Tibial artery (tissue), 4 donors: ENCODE measurements around the gene TMEM229B.

Experiments used
- DNase-seq, 2 donors: peaks; one replicate each; pipeline ENCODE4 v3.0.0-alpha.2; 2019
- H3K27ac ChIP-seq, 2 donors: fragments of 200-600 bp; sonication (generic) in 1 of 2; 1 replicate in 1 of 2; 2 replicates in 1 of 2; pipeline ENCODE4 v1.5.1; 2018 to 2019; ENCODE audit warnings: mild to moderate bottlenecking in 1 of 2
- H3K27me3 ChIP-seq, 2 donors: fragments of 200-600 bp; sonication (generic) in 1 of 2; one replicate each; pipeline versions ENCODE4 v1.5.1 to v1.6.0; 2016 to 2019
- H3K36me3 ChIP-seq, 3 donors: fragments of 200-600 bp; sonication (generic) in 2 of 3; one replicate each; pipeline ENCODE4 v1.5.1; 2016 to 2019; ENCODE audit warnings: mild to moderate bottlenecking in 2 of 3
- H3K4me1 ChIP-seq, 4 donors: fragments of 200-600 bp; sonication (generic) in 2 of 4; 1 replicate in 3 of 4; 2 replicates in 1 of 4; pipeline ENCODE4 v1.5.1; 2016 to 2019
- H3K4me3 ChIP-seq, 2 donors: fragments of 200-600 bp; sonication (generic) in 1 of 2; 1 replicate in 1 of 2; 2 replicates in 1 of 2; pipeline ENCODE4 v1.5.1; 2018 to 2019; ENCODE audit warnings: mild to moderate bottlenecking in 2 of 2
- H3K9me3 ChIP-seq, 3 donors: fragments of 200-600 bp; sonication (generic) in 1 of 3; one replicate each; pipeline ENCODE4 v1.5.1; 2016 to 2019
- CTCF ChIP-seq, 2 experiments: fragments of 200-600 bp in 1 of 2; fragments of 450-650 bp in 1 of 2; IDR thresholded peaks; one replicate each; pipeline ENCODE4 v1.5.1; 2017 to 2019; ENCODE audit warnings: antibody characterized with exemption in 2 of 2, mild to moderate bottlenecking in 1 of 2, moderate library complexity in 1 of 2
- intact Hi-C: fragments of 100-400 bp; cut with DNase I; formaldehyde crosslinking; loops from one replicate; pipeline ENCODE4 v1.15.0; 2023; ENCODE audit warnings: low total_unique reads

TMEM229B gene

DNA sequence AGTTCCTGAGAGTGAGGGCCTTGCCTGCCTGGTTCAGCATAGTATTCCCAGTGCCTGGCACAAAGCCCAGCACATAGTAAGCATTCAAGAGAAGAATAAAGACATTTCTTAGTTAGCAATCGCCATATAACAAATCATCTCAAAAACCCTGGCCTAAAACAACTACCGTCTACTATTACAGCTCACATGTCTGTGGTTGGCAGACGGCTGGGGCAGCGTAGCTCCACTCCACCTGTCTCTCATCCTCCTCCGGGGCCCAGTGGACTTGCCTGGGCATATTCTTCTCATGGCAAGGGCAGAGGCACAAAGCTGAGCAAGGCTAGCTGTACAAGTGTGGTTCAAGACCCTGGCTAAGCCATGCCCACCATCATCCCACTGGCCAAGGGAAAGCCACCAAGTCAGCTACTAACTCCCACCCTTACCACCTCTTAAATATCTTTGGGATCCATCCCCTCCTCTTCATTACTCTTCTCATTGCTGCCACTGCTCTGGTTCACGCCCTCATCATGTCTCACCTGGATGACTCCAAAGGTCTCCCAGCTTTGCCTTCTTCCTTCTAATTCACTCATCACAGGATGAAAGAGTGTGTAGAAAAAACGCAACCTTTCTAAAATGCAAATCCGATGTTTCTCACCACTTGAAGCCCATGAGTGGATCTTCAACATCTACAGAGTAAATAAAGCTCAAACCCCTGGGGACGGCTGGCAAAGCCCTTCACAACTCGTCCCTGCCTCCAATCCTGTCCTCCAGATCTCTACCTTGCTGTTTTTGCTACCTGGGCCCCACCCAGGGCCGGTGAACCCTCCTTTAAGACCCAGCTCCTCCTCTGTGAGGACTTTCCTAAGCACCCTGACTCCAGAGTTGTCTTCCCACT is 10.4 kb downstream of the TMEM229B start:
- no peaks in the 10 kb centered on the region for H3K9me3 ChIP-seq
- no peaks in the 10 kb centered on the region for H3K36me3 ChIP-seq
- no peak overlapping the region for H3K27ac ChIP-seq
- intact Hi-C loops = no loop called here
- H3K4me1 ChIP-seq = peaks cover 0 to 4% (median 0%) of the 10 kb centered on the region in 4 donors
- H3K27me3 ChIP-seq = no peaks in the 10 kb centered on the region
- TF ChIP-seq CTCF (IDR thresholded peaks at IDR 0.05) = no peak
- no peak overlapping the region for H3K4me3 ChIP-seq
- DNase-seq = no peak

DNA sequence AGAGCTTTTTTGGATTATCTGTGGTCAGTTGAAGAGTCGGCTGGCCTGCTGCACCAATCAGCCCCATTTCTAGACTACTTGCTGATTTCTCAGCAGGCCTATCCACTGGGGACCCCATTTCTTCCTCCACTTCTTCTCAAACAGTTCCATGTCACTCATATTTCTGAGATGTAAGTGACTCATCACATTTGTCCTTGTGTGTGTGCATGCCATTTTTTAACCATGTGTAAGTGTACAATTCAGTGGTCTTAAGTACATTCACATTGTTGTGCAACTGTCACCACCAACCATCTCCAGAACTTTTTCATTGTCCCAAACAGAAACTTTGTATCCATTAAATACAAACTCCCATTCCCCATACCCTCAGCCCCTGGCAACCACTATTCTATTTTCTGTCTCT is 14.2 kb downstream of the TMEM229B start:
- intact Hi-C loops = no loop called here
- DNase-seq = no peak
- TF ChIP-seq CTCF (IDR thresholded peaks at IDR 0.05) = no peak

DNA sequence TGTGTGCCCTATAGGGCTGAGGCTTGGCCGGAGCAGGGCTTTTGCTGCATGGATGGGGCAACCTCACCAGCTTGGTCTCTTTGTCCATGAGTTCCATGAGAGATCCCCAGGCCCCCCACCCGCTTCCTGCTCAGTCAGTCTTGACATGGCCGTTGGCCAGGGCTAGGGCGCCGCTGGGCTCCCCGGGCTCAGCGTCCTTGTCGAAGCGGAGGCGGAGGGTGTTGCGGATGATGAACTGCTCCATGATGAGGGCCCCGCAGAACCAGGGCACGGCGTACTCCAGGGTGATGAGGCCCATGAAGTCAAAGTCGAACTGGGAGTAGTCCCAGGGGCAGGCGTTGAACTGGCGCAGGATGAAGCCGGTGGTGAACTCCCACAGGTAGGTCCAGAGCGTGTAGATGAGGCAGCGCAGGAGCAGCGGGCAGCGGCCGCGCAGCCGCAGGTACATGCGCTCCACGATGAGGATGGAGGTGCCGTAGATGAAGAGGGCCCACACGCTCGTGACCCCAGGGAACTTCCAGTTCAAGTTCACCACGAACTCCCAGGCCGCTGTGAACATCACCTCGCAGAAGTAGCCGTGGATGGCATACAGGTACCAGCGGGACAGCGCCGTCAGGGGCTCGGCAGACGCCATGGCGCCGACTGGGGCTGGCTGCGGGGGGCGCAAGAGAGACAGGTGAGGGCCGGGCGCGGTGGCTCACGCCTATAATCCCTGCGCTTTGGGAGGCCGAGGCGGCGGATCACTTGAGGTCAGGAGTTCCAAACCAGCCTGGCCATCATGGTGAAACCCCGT is 15.0 kb downstream of the TMEM229B start:
- no peak for TF ChIP-seq CTCF (IDR thresholded peaks at IDR 0.05)
- Histone ChIP-seq H3K4me3 (no peak overlapping the region), H3K9me3 (no peaks in the 10 kb centered on the region), H3K27me3 (no peaks in the 10 kb centered on the region), H3K27ac (no peak overlapping the region), H3K36me3 (no peaks in the 10 kb centered on the region), H3K4me1 (no peaks in the 10 kb centered on the region)
- no peak for DNase-seq
- intact Hi-C loops = no loop called here

More for the DNA sequence above, 14.2 kb downstream of the TMEM229B start:
- H3K4me3 ChIP-seq = no peak overlapping the region
- no peaks in the 10 kb centered on the region for H3K9me3 ChIP-seq
- no peaks in the 10 kb centered on the region for H3K27me3 ChIP-seq
- no peaks in the 10 kb centered on the region for H3K4me1 ChIP-seq
- no peaks in the 10 kb centered on the region for H3K36me3 ChIP-seq
- no peak overlapping the region for H3K27ac ChIP-seq

DNA sequence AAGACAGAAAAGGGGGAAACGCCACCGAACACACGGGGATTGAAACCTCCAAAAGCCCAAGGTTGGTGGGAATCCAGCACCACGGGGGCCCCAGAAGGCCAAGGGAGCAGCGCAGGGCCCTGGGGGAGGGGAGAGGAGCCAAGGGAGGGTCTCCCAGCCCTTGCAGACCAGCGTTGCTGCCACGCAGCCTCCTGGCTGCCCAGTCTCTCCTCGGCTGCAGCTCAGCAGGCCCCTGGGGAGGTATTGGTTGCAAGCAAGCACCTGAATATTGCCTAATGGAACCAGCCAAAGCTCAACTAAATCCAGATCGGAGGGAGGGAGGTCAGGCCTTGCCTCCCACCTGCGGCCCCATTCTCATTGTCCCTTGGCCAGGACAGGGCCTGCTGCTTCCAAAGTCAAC is 15.8 kb downstream of the TMEM229B start:
- no peak for TF ChIP-seq CTCF (IDR thresholded peaks at IDR 0.05)
- Histone ChIP-seq H3K27ac (no peak overlapping the region), H3K9me3 (no peaks in the 10 kb centered on the region), H3K27me3 (no peaks in the 10 kb centered on the region), H3K4me1 (no peaks in the 10 kb centered on the region), H3K36me3 (no peaks in the 10 kb centered on the region), H3K4me3 (no peak overlapping the region)
- no peak for DNase-seq
- intact Hi-C loops = no loop called here

DNA sequence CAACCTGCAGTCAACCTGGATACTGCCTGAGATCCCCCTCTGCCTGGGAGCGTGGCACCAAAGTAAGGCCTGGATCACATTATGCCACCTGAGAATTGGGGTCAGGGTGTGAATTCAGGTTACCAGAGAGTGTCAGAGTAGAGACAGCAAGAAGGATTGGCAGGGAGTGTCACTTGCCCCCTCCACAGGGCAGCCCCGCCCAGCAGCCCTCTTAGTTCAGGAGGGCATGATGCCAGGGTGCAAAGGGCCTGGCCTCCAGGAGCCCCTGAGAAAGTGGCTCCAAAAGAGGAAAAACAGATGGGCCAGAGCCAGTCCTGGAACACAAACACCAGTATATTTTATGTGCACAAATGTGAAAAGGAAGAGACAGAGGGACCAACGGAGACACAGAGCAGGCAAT is 18.6 kb downstream of the TMEM229B start:
- DNase-seq = no peak

More for the DNA sequence above, 18.6 kb downstream of the TMEM229B start:
- Histone ChIP-seq H3K36me3 (no peaks in the 10 kb centered on the region), H3K27me3 (no peaks in the 10 kb centered on the region), H3K27ac (no peak overlapping the region), H3K9me3 (no peaks in the 10 kb centered on the region), H3K4me1 (no peaks in the 10 kb centered on the region), H3K4me3 (no peak overlapping the region)
- TF ChIP-seq CTCF (IDR thresholded peaks at IDR 0.05) = no peak
- intact Hi-C loops = no loop called here
